ENCODE measurements around the gene MTMR11.
"Not testable (repeated sequence)": the region's sequence is repeated elsewhere in the genome, so short reads cannot be mapped to it uniquely, and the experiment has no call there.

MTMR11 gene

GRCh38 chr1:149962736-149963135, 26.1 kb upstream of the MTMR11 start:
- TF ChIP-seq CTCF (IDR thresholded peaks at IDR 0.05; ENCODE audit: insufficient read depth, low read length, poor library complexity, severe bottlenecking) = no peak
- peaks cover 12% of the 10 kb centered on the region for H3K36me3 ChIP-seq (ENCODE audit: control insufficient read depth, insufficient read depth, low read length)

GRCh38 chr1:149962039-149962647, 25.5 kb upstream of the MTMR11 start:
- Histone ChIP-seq H3K4me3 (replicated peaks; ENCODE audit: low read depth, low read length) (no peak overlapping the region), H3K36me3 (ENCODE audit: control insufficient read depth, insufficient read depth, low read length) (peaks cover 11% of the 10 kb centered on the region), H3K27me3 (replicated peaks; ENCODE audit: control insufficient read depth, insufficient read depth, low read length) (no peaks in the 10 kb centered on the region)
- TF ChIP-seq CTCF (IDR thresholded peaks at IDR 0.05; ENCODE audit: insufficient read depth, low read length, poor library complexity, severe bottlenecking) = peak; percentile 70
- no peak for DNase-seq (ENCODE audit: extremely low read depth, insufficient read length)

More at GRCh38 chr1:149962736-149963135, 26.1 kb upstream of the MTMR11 start:
- Histone ChIP-seq H3K4me3 (replicated peaks; ENCODE audit: low read depth, low read length) (no peak overlapping the region), H3K27me3 (replicated peaks; ENCODE audit: control insufficient read depth, insufficient read depth, low read length) (no peaks in the 10 kb centered on the region)
- DNase-seq (ENCODE audit: extremely low read depth, insufficient read length) = no peak

GRCh38 chr1:149957548-149957947, 20.9 kb upstream of the MTMR11 start:
- H3K27me3 ChIP-seq (replicated peaks; ENCODE audit: control insufficient read depth, insufficient read depth, low read length); H3K4me3 ChIP-seq (replicated peaks; ENCODE audit: low read depth, low read length); H3K36me3 ChIP-seq (ENCODE audit: control insufficient read depth, insufficient read depth, low read length); DNase-seq (ENCODE audit: extremely low read depth, insufficient read length): not testable (repeated sequence)

GRCh38 chr1:149949911-149950310, 13.2 kb upstream of the MTMR11 start:
- Histone ChIP-seq H3K27me3 (replicated peaks; ENCODE audit: control insufficient read depth, insufficient read depth, low read length) (no peaks in the 10 kb centered on the region), H3K36me3 (ENCODE audit: control insufficient read depth, insufficient read depth, low read length) (peaks cover 7% of the 10 kb centered on the region), H3K4me3 (replicated peaks; ENCODE audit: low read depth, low read length) (no peak overlapping the region)
- DNase-seq (ENCODE audit: extremely low read depth, insufficient read length) = no peak
- TF ChIP-seq CTCF (IDR thresholded peaks at IDR 0.05; ENCODE audit: insufficient read depth, low read length, poor library complexity, severe bottlenecking) = no peak

GRCh38 chr1:149945206-149945605, 8.5 kb upstream of the MTMR11 start:
- peaks cover 15% of the 10 kb centered on the region for H3K36me3 ChIP-seq (ENCODE audit: control insufficient read depth, insufficient read depth, low read length)
- no peak overlapping the region for H3K4me3 ChIP-seq (replicated peaks; ENCODE audit: low read depth, low read length)
- no peak for TF ChIP-seq CTCF (IDR thresholded peaks at IDR 0.05; ENCODE audit: insufficient read depth, low read length, poor library complexity, severe bottlenecking)
- H3K27me3 ChIP-seq (replicated peaks; ENCODE audit: control insufficient read depth, insufficient read depth, low read length) = no peaks in the 10 kb centered on the region
- no peak for DNase-seq (ENCODE audit: extremely low read depth, insufficient read length)

- H3K4me3 ChIP-seq (replicated peaks; ENCODE audit: low read depth, low read length) = no peak overlapping the region
- peaks cover 9% of the 10 kb centered on the region for H3K36me3 ChIP-seq (ENCODE audit: control insufficient read depth, insufficient read depth, low read length)
- no peaks in the 10 kb centered on the region for H3K27me3 ChIP-seq (replicated peaks; ENCODE audit: control insufficient read depth, insufficient read depth, low read length)
- no peak for DNase-seq (ENCODE audit: extremely low read depth, insufficient read length)
- TF ChIP-seq CTCF (IDR thresholded peaks at IDR 0.05; ENCODE audit: insufficient read depth, low read length, poor library complexity, severe bottlenecking) = no peak
Measured at GRCh38 chr1:149942885-149943284, 6.2 kb upstream of the MTMR11 start.
